ENCODE measurements around the gene VSTM4. TPM values are rescaled to one million over a fixed set of nuclear protein-coding genes. Genes with fewer than 3 reads are reported as not detected.

Gene VSTM4
- total RNA-seq, 1 donor = 10.1 TPM

DNA sequence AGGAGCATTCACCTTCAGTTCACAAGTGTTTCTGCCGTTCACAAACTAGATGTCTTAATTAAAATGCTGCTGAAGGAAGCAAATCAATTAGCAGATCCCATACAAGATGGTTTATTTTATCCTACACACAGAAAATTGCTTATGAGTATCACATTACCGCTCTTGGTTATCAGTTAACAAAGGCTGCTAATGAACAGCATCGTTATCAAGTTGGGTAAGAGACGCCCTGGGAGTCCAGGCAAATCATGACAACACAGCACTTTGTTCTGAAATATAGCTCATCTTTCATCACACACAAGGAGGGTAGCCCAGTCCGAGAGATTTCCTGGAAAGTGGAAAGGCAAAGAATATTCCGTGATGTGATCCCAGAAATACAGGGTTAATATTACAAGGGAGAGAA is 39.3 kb upstream of the VSTM4 start:
- Histone ChIP-seq H3K79me2 (ENCODE audit: insufficient read depth, low read length) (no peaks in the 10 kb centered on the region), H3K4me3 (ENCODE audit: insufficient read depth, low read length) (no peak overlapping the region), H2AFZ (ENCODE audit: low read length) (no peak overlapping the region), H3K9me3 (ENCODE audit: low read depth, low read length) (no peaks in the 10 kb centered on the region), H3K4me1 (ENCODE audit: insufficient read depth, low read length) (peaks cover 4% of the 10 kb centered on the region), H3K4me2 (ENCODE audit: insufficient read depth, low read length) (no peak overlapping the region), H3K36me3 (ENCODE audit: insufficient read depth, low read length) (no peaks in the 10 kb centered on the region), H3K27ac (ENCODE audit: low read depth, low read length) (no peak overlapping the region), H3K27me3 (ENCODE audit: insufficient read depth, low read length) (no peaks in the 10 kb centered on the region), H4K20me1 (ENCODE audit: insufficient read depth, low read length) (no peaks in the 10 kb centered on the region)
- DNase-seq (ENCODE audit: insufficient read length, low spot score, missing footprints) = peak; percentile 59
- TF ChIP-seq, protein P1, sequence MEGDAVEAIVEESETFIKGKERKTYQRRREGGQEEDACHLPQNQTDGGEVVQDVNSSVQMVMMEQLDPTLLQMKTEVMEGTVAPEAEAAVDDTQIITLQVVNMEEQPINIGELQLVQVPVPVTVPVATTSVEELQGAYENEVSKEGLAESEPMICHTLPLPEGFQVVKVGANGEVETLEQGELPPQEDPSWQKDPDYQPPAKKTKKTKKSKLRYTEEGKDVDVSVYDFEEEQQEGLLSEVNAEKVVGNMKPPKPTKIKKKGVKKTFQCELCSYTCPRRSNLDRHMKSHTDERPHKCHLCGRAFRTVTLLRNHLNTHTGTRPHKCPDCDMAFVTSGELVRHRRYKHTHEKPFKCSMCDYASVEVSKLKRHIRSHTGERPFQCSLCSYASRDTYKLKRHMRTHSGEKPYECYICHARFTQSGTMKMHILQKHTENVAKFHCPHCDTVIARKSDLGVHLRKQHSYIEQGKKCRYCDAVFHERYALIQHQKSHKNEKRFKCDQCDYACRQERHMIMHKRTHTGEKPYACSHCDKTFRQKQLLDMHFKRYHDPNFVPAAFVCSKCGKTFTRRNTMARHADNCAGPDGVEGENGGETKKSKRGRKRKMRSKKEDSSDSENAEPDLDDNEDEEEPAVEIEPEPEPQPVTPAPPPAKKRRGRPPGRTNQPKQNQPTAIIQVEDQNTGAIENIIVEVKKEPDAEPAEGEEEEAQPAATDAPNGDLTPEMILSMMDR (IDR thresholded peaks at IDR 0.05; ENCODE audit: extremely low read depth, low read depth, low read length) = no peak

DNA sequence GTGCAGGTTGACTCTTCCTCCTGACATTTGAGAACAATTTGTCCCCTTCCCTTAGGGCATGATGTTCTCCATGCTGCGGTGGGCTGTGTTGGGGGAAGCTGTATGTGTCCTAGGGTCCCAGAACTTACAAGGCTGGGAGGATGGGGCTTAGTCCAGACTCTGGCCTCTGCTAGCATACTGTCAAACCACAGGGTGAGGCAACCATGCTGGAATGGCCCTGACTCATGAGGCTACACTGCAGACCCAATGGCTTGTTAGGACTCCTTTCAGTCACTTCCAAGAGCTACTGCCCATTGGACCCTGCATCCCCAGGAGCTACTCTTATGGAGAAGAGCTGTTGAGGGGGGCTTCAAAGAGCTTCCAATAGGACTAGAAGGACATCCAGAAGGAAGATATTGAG is 38.6 kb upstream of the VSTM4 start:
- Histone ChIP-seq H4K20me1 (ENCODE audit: insufficient read depth, low read length) (no peaks in the 10 kb centered on the region), H3K4me3 (ENCODE audit: insufficient read depth, low read length) (no peak overlapping the region), H3K4me2 (ENCODE audit: insufficient read depth, low read length) (peak overlapping the region; percentile 19), H3K9me3 (ENCODE audit: low read depth, low read length) (no peaks in the 10 kb centered on the region), H3K36me3 (ENCODE audit: insufficient read depth, low read length) (no peaks in the 10 kb centered on the region), H3K27me3 (ENCODE audit: insufficient read depth, low read length) (no peaks in the 10 kb centered on the region), H3K27ac (ENCODE audit: low read depth, low read length) (no peak overlapping the region), H3K4me1 (ENCODE audit: insufficient read depth, low read length) (peaks cover 4% of the 10 kb centered on the region), H3K79me2 (ENCODE audit: insufficient read depth, low read length) (no peaks in the 10 kb centered on the region), H2AFZ (ENCODE audit: low read length) (peak overlapping the region; percentile 3)
- TF ChIP-seq, protein P1 (IDR thresholded peaks at IDR 0.05; ENCODE audit: extremely low read depth, low read depth, low read length) = no peak
- no peak for DNase-seq (ENCODE audit: insufficient read length, low spot score, missing footprints)

DNA sequence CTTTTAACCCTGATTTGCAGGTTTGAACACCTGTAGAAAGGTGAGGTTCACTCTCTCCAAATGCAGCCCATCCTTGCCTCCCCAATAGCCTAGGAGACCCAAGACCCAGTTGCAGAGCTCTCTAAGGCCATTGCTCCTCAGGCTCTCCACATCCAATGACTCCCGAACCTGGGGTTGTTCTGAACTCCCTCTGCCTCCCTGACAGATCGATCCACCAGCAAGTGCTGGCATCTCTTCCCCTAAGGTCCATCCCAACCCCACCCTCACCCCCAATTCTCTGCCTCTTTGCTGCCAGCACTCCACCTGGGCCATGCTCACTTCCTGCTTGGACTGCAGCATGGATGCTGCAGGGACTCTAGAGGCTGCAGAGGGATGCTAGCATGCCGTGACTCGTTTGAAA is 37.8 kb upstream of the VSTM4 start:
- Histone ChIP-seq H3K4me2 (ENCODE audit: insufficient read depth, low read length) (no peak overlapping the region), H3K36me3 (ENCODE audit: insufficient read depth, low read length) (no peaks in the 10 kb centered on the region), H2AFZ (ENCODE audit: low read length) (no peak overlapping the region), H3K27me3 (ENCODE audit: insufficient read depth, low read length) (no peaks in the 10 kb centered on the region), H3K9me3 (ENCODE audit: low read depth, low read length) (no peaks in the 10 kb centered on the region), H3K4me3 (ENCODE audit: insufficient read depth, low read length) (no peak overlapping the region), H3K27ac (ENCODE audit: low read depth, low read length) (no peak overlapping the region), H3K79me2 (ENCODE audit: insufficient read depth, low read length) (no peaks in the 10 kb centered on the region), H4K20me1 (ENCODE audit: insufficient read depth, low read length) (no peaks in the 10 kb centered on the region), H3K4me1 (ENCODE audit: insufficient read depth, low read length) (peaks cover 4% of the 10 kb centered on the region)
- TF ChIP-seq, protein P1 (IDR thresholded peaks at IDR 0.05; ENCODE audit: extremely low read depth, low read depth, low read length) = no peak
- DNase-seq (ENCODE audit: insufficient read length, low spot score, missing footprints) = no peak

DNA sequence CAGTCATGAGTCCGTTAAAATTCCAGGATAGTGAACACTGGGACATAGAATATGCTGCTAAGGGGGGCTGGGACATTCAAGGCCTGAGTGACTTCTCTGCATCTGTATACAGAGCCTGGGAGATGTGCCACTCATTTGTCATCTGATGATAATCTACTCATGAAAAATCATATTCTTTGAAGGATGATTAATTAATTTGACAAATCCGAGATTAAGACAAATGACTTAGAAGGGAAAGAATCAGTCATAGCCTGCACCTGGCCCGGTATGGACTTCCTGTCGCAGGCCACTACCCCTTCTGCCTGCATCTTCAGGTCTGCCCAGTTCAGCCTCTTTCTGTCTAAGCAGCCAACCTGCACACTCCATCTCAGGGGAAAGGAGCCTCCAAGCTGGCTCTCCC is 37.3 kb upstream of the VSTM4 start:
- no peaks in the 10 kb centered on the region for H3K79me2 ChIP-seq (ENCODE audit: insufficient read depth, low read length)
- TF ChIP-seq, protein P1 (IDR thresholded peaks at IDR 0.05; ENCODE audit: extremely low read depth, low read depth, low read length) = no peak
- no peak overlapping the region for H2AFZ ChIP-seq (ENCODE audit: low read length)
- H3K36me3 ChIP-seq (ENCODE audit: insufficient read depth, low read length) = no peaks in the 10 kb centered on the region
- no peaks in the 10 kb centered on the region for H4K20me1 ChIP-seq (ENCODE audit: insufficient read depth, low read length)
- DNase-seq (ENCODE audit: insufficient read length, low spot score, missing footprints) = no peak
- no peak overlapping the region for H3K27ac ChIP-seq (ENCODE audit: low read depth, low read length)
- peaks cover 4% of the 10 kb centered on the region for H3K4me1 ChIP-seq (ENCODE audit: insufficient read depth, low read length)
- no peak overlapping the region for H3K4me2 ChIP-seq (ENCODE audit: insufficient read depth, low read length)
- no peaks in the 10 kb centered on the region for H3K9me3 ChIP-seq (ENCODE audit: low read depth, low read length)
- H3K4me3 ChIP-seq (ENCODE audit: insufficient read depth, low read length) = no peak overlapping the region
- H3K27me3 ChIP-seq (ENCODE audit: insufficient read depth, low read length) = no peaks in the 10 kb centered on the region
